ENCODE data around the gene IFI27L1. TPM values are rescaled to one million over a fixed set of nuclear protein-coding genes. Genes with fewer than 3 reads are reported as not detected.

Gene IFI27L1
- total RNA-seq, 2 donors from 2014 or later, result 22.9 to 23.0 TPM

GRCh38 chr14:94104731-94105130, 23.6 kb downstream of the IFI27L1 start:
- DNase-seq (ENCODE audit: low spot score) (no peak), ATAC-seq (no peak)
- Mint-ChIP-seq H3K27ac (no peak overlapping the region), H3K4me1 (ENCODE audit: low read depth in 2 of 2) (no peaks in the 10 kb centered on the region), H3K9me3 (no peaks in the 10 kb centered on the region), H3K4me3 (no peak overlapping the region), H3K36me3 (no peaks in the 10 kb centered on the region), H3K27me3 (no peaks in the 10 kb centered on the region)

GRCh38 chr14:94109915-94110250, 28.8 kb downstream of the IFI27L1 start:
- H3K27me3 Mint-ChIP-seq, result peaks cover 5 to 8% of the 10 kb centered on the region in 2 donors
- H3K9me3 Mint-ChIP-seq, result no peaks in the 10 kb centered on the region
- no peak overlapping the region for H3K4me3 Mint-ChIP-seq
- H3K4me1 Mint-ChIP-seq (ENCODE audit: low read depth in 2 of 2), result no peaks in the 10 kb centered on the region
- no peak for DNase-seq (ENCODE audit: low spot score)
- no peak overlapping the region for H3K27ac Mint-ChIP-seq
- no peaks in the 10 kb centered on the region for H3K36me3 Mint-ChIP-seq
- no peak for ATAC-seq

GRCh38 chr14:94110552-94111181, 29.6 kb downstream of the IFI27L1 start, which contains the start of gene IFI27:
Gene IFI27, plus strand, starts transcription at chr14:94110736.
- Mint-ChIP-seq H3K9me3 (no peaks in the 10 kb centered on the region), H3K36me3 (no peaks in the 10 kb centered on the region), H3K27me3 (peaks cover 9 to 13% of the 10 kb centered on the region in 2 donors), H3K4me1 (ENCODE audit: low read depth in 2 of 2) (no peaks in the 10 kb centered on the region), H3K4me3 (no peak within 1 kb of the TSS), H3K27ac (no peak within 1 kb of the TSS)
- DNase-seq (ENCODE audit: low spot score) (no peak), ATAC-seq (no peak)

- no peaks in the 10 kb centered on the region for H3K4me1 Mint-ChIP-seq (ENCODE audit: low read depth in 2 of 2)
- DNase-seq (ENCODE audit: low spot score) (no peak), ATAC-seq (no peak)
- H3K9me3 Mint-ChIP-seq, result no peaks in the 10 kb centered on the region
- no peak overlapping the region for H3K27ac Mint-ChIP-seq
- no peak overlapping the region for H3K4me3 Mint-ChIP-seq
- H3K36me3 Mint-ChIP-seq, result no peaks in the 10 kb centered on the region
- peaks cover 9 to 16% of the 10 kb centered on the region in 2 donors for H3K27me3 Mint-ChIP-seq
Observed at GRCh38 chr14:94111276-94112095, 30.4 kb downstream of the IFI27L1 start.

- no peak overlapping the region for H3K27ac Mint-ChIP-seq
- H3K4me1 Mint-ChIP-seq (ENCODE audit: low read depth in 2 of 2), result no peaks in the 10 kb centered on the region
- no peaks in the 10 kb centered on the region for H3K9me3 Mint-ChIP-seq
- no peak overlapping the region for H3K4me3 Mint-ChIP-seq
- DNase-seq (ENCODE audit: low spot score) (no peak), ATAC-seq (no peak)
- peaks cover 10 to 22% of the 10 kb centered on the region in 2 donors for H3K27me3 Mint-ChIP-seq
- no peaks in the 10 kb centered on the region for H3K36me3 Mint-ChIP-seq
Observed at GRCh38 chr14:94112513-94113063, 31.5 kb downstream of the IFI27L1 start.

GRCh38 chr14:94113073-94113472, 32.0 kb downstream of the IFI27L1 start:
- no peaks in the 10 kb centered on the region for H3K36me3 Mint-ChIP-seq
- H3K27ac Mint-ChIP-seq, result no peak overlapping the region
- ATAC-seq, result no peak
- H3K4me1 Mint-ChIP-seq (ENCODE audit: low read depth in 2 of 2), result peaks cover 0 to 2% of the 10 kb centered on the region in 2 donors
- no peak overlapping the region for H3K4me3 Mint-ChIP-seq
- no peak for DNase-seq (ENCODE audit: low spot score)
- H3K27me3 Mint-ChIP-seq, result peaks cover 14 to 26% of the 10 kb centered on the region in 2 donors
- no peaks in the 10 kb centered on the region for H3K9me3 Mint-ChIP-seq

- Mint-ChIP-seq H3K4me1 (ENCODE audit: low read depth in 2 of 2) (peaks cover 0 to 3% of the 10 kb centered on the region in 2 donors), H3K36me3 (no peaks in the 10 kb centered on the region), H3K27me3 (peaks cover 16 to 26% of the 10 kb centered on the region in 2 donors), H3K4me3 (no peak overlapping the region), H3K27ac (no peak overlapping the region), H3K9me3 (no peaks in the 10 kb centered on the region)
- no peak for DNase-seq (ENCODE audit: low spot score)
- ATAC-seq, result no peak
Observed at GRCh38 chr14:94113490-94113889, 32.4 kb downstream of the IFI27L1 start.

- Mint-ChIP-seq H3K4me1 (ENCODE audit: low read depth in 2 of 2) (peaks cover 0 to 3% of the 10 kb centered on the region in 2 donors), H3K27me3 (peaks cover 16 to 26% of the 10 kb centered on the region in 2 donors), H3K9me3 (no peaks in the 10 kb centered on the region), H3K4me3 (no peak overlapping the region), H3K36me3 (no peaks in the 10 kb centered on the region), H3K27ac (no peak overlapping the region)
- DNase-seq (ENCODE audit: low spot score) (no peak), ATAC-seq (no peak)
Observed at GRCh38 chr14:94113908-94114588, 32.9 kb downstream of the IFI27L1 start.

GRCh38 chr14:94114589-94115057, 33.5 kb downstream of the IFI27L1 start:
- H3K27ac Mint-ChIP-seq, result no peak overlapping the region
- ATAC-seq (no peak), DNase-seq (ENCODE audit: low spot score) (no peak)
- no peak overlapping the region for H3K4me3 Mint-ChIP-seq
- peaks cover 0 to 3% of the 10 kb centered on the region in 2 donors for H3K4me1 Mint-ChIP-seq (ENCODE audit: low read depth in 2 of 2)
- peaks cover 16 to 26% of the 10 kb centered on the region in 2 donors for H3K27me3 Mint-ChIP-seq
- H3K9me3 Mint-ChIP-seq, result no peaks in the 10 kb centered on the region
- H3K36me3 Mint-ChIP-seq, result no peaks in the 10 kb centered on the region

GRCh38 chr14:94115058-94115591, 34.0 kb downstream of the IFI27L1 start:
- no peak for DNase-seq (ENCODE audit: low spot score)
- H3K36me3 Mint-ChIP-seq, result no peaks in the 10 kb centered on the region
- H3K27ac Mint-ChIP-seq, result no peak overlapping the region
- no peak for ATAC-seq
- H3K9me3 Mint-ChIP-seq, result no peaks in the 10 kb centered on the region
- H3K4me3 Mint-ChIP-seq, result no peak overlapping the region
- peaks cover 16 to 26% of the 10 kb centered on the region in 2 donors for H3K27me3 Mint-ChIP-seq
- peaks cover 0 to 3% of the 10 kb centered on the region in 2 donors for H3K4me1 Mint-ChIP-seq (ENCODE audit: low read depth in 2 of 2)

GRCh38 chr14:94115631-94116030, 34.5 kb downstream of the IFI27L1 start:
- peaks cover 19 to 26% of the 10 kb centered on the region in 2 donors for H3K27me3 Mint-ChIP-seq
- ATAC-seq, result peak in 1 of 2 donors; percentile 22
- H3K27ac Mint-ChIP-seq, result no peak overlapping the region
- no peaks in the 10 kb centered on the region for H3K36me3 Mint-ChIP-seq
- DNase-seq (ENCODE audit: low spot score), result no peak
- H3K4me3 Mint-ChIP-seq, result no peak overlapping the region
- H3K9me3 Mint-ChIP-seq, result no peaks in the 10 kb centered on the region
- H3K4me1 Mint-ChIP-seq (ENCODE audit: low read depth in 2 of 2), result peaks cover 0 to 3% of the 10 kb centered on the region in 2 donors

GRCh38 chr14:94116701-94117100, 35.6 kb downstream of the IFI27L1 start:
- H3K27me3 Mint-ChIP-seq, result peaks cover 25 to 26% of the 10 kb centered on the region in 2 donors
- no peak overlapping the region for H3K27ac Mint-ChIP-seq
- no peak for ATAC-seq
- H3K9me3 Mint-ChIP-seq, result peaks cover 3% of the 10 kb centered on the region
- peaks cover 0 to 3% of the 10 kb centered on the region in 2 donors for H3K4me1 Mint-ChIP-seq (ENCODE audit: low read depth in 2 of 2)
- H3K4me3 Mint-ChIP-seq, result no peak overlapping the region
- H3K36me3 Mint-ChIP-seq, result no peaks in the 10 kb centered on the region
- DNase-seq (ENCODE audit: low spot score), result no peak

- no peak for ATAC-seq
- no peak overlapping the region for H3K27ac Mint-ChIP-seq
Observed at GRCh38 chr14:94117856-94118255, 36.7 kb downstream of the IFI27L1 start.

More at GRCh38 chr14:94117856-94118255, 36.7 kb downstream of the IFI27L1 start:
- Mint-ChIP-seq H3K9me3 (peaks cover 3% of the 10 kb centered on the region), H3K4me1 (ENCODE audit: low read depth in 2 of 2) (peaks cover 0 to 3% of the 10 kb centered on the region in 2 donors), H3K27me3 (peaks cover 26 to 27% of the 10 kb centered on the region in 2 donors), H3K36me3 (no peaks in the 10 kb centered on the region), H3K4me3 (no peak overlapping the region)
- DNase-seq (ENCODE audit: low spot score), result no peak

All from natural killer cell treated with Interleukin-12 subunit alpha and Interleukin-12 subunit beta and Interleukin-15 and Interleukin-18, amount 100 ng/mL, for 72 hours (primary cell).